ENCODE data around the gene NT5DC3.

DNA sequence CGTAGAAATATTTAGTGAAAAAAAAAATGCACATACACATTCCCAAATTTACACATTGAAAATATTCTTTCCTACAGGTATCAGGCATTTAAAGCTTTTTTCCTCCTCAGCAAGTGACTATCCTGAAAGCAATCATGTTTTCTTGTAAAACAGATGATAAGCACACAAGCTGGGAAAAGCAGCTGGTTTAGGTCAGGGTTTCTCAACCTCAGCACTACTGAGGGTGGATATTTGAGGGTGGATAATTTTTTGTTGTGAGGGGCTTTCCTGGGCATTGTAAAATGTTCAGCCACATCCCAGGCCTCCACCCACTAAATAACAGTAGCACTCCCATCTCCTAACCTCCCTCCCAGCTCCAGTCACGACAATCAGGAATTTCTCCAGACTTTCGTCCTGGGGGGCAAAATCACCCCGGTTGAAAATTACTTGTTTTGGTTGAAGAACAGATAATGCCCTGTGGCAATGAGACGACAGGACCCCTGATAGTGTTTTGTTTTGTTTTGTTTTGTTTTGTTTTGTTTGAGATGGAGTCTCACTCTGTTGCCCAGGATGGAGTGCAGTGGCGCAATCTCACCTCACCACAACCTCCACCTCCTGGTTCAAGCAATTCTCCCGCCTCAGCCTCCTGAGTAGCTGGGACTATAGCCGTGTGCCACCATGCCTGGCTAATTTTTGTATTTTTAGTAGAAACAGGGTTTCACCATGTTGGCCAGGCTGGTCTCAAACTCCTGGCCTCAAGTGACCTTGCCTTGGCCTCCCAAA is 15.0 kb upstream of the NT5DC3 start:
- TF ChIP-seq POLR2A (IDR thresholded peaks at IDR 0.05; ENCODE audit: low read depth, low read length), result no peak
- no peak for TF ChIP-seq POLR2AphosphoS5 (IDR thresholded peaks at IDR 0.05; ENCODE audit: low read depth, low read length)
